GM18511 (cell line): Measurements from ENCODE around the gene TM7SF3.

Source experiments
- ATAC-seq: cut with Tn5 transposase; IDR thresholded peaks from one replicate; pipeline ENCODE4 v1.9.1; 2021; ENCODE audit warnings: mild to moderate bottlenecking, moderate library complexity; ENCODE audit not compliant: unreplicated experiment

TM7SF3 gene

GRCh38 chr12:26936559-26937442 lies 77.4 kb downstream of the TM7SF3 start:
- no peak for ATAC-seq

DNA sequence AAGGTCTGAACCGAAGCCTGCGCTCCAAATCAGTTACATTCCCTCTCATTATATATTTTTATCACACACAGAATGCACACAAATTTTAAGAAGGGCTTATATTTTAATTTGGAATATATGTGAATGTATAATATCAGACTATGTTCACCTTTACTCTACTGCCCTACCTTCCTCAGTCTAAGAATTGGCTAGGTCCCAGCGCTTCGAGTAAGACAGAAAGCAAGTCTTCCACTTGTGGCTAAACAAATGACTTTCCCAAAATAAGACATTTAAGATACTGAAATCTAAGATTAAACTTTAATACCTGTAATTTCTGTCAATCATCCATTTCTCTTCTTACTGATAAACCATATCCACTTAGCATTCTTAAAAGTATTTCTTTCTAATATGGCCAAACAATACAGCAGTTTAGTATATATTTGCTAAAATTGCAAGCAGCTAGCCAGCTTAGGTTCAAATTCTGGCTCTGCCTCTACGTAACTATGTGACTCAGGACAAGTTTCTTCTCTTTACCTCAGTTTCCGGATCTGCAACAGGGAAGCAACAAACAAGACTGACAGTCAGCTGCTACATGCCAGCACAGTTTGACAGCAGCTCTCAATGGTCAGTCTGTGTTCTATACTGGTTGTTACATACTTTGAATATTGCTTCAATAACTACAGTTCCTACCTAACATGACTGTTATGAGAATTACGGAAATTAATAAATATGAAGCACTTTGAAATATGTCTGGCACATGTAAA lies 78.4 kb downstream of the TM7SF3 start:
- no peak for ATAC-seq

- no peak for ATAC-seq
Observed at GRCh38 chr12:26929590-26929989, 84.6 kb downstream of the TM7SF3 start.

GRCh38 chr12:26928661-26929060 lies 85.5 kb downstream of the TM7SF3 start:
- ATAC-seq: no peak
